Endothelial cell of umbilical vein (primary cell): Measurements from ENCODE around the gene SIGLEC9. TPM values are rescaled to one million over a fixed set of nuclear protein-coding genes. Genes with fewer than 3 reads are reported as not detected.

Source experiments
- BruUV-seq: library from RNA; stranded (reverse); fragments of 400-500 nt; replicated peaks from 2 replicates; lab custom pipeline; 2021; lab: Mats Ljungman, UMichigan
- CTCF ChIA-PET: fragments of 300-600, 350-600 bp; sonication (Branson Sonifier 250); formaldehyde crosslinking; loops from one replicate; lab custom pipeline; 2021; ENCODE audit warnings: antibody characterized with exemption, inconsistent platforms; lab: Charles Lee
- POLR2A ChIA-PET: fragments of 300-600, 350-600 bp; sonication (Branson Sonifier 250); formaldehyde crosslinking; loops from one replicate; lab custom pipeline; 2021; ENCODE audit warnings: antibody characterized with exemption, inconsistent platforms; lab: Charles Lee
- DNase-seq: peaks from one replicate; pipeline ENCODE4 v3.0.0-alpha.2; 2011; ENCODE audit warnings: low read depth, low spot score
- FAIRE-seq: peaks from 2 replicates; lab custom pipeline; 2011; peaks lifted over from hg19 to GRCh38; lab: Jason Lieb, UNC
- H2AFZ ChIP-seq: 2 replicates; pipeline ENCODE4 v1.6.0; 2012; ENCODE audit warnings: low read depth, low read length, control low read depth, inconsistent platforms
- H3K27ac ChIP-seq: 2 replicates; pipeline ENCODE4 v1.5.1; 2011; ENCODE audit warnings: low read depth, mild to moderate bottlenecking, control low read depth, low read length, moderate library complexity; ENCODE audit not compliant: insufficient read depth
- H3K27me3 ChIP-seq, 2 experiments: 2 replicates each; pipeline versions ENCODE4 v1.6.0 to v1.6.1; 2011; ENCODE audit warnings: low read length in 2 of 2, mixed read lengths in 1 of 2; ENCODE audit not compliant: control insufficient read depth in 2 of 2, insufficient read depth in 2 of 2
- H3K36me3 ChIP-seq, 2 experiments: 2 replicates in 1 of 2; 3 replicates in 1 of 2; pipeline ENCODE4 v1.5.1; 2011; ENCODE audit warnings: low read length in 2 of 2, mild to moderate bottlenecking in 1 of 2, moderate library complexity in 1 of 2; ENCODE audit not compliant: control insufficient read depth in 2 of 2, insufficient read depth in 2 of 2; ENCODE audit errors: extremely low read depth in 1 of 2
- H3K4me1 ChIP-seq: 3 replicates; pipeline ENCODE4 v1.5.1; 2011; ENCODE audit warnings: mild to moderate bottlenecking, low read length; ENCODE audit not compliant: control insufficient read depth, insufficient read depth; ENCODE audit errors: extremely low read depth
- H3K4me2 ChIP-seq: 2 replicates; pipeline ENCODE4 v1.6.1; 2011; ENCODE audit warnings: low read length, control low read depth, mixed read lengths; ENCODE audit not compliant: insufficient read depth
- H3K4me3 ChIP-seq, 3 experiments: fragments of 200-600 bp in 1 of 3; sonication (generic), shearing (Covaris generic) in 1 of 3; replicated peaks in 1 of 3; 2 replicates each; pipeline ENCODE4 v1.5.1; 2011 to 2016; ENCODE audit warnings: control low read depth in 3 of 3, low read length in 3 of 3, mild to moderate bottlenecking in 2 of 3, inconsistent platforms in 1 of 3, low read depth in 1 of 3, moderate library complexity in 1 of 3; ENCODE audit not compliant: insufficient read depth in 1 of 3
- H3K79me2 ChIP-seq: 2 replicates; pipeline ENCODE4 v1.6.0; 2012; ENCODE audit warnings: low read length, inconsistent platforms; ENCODE audit not compliant: control insufficient read depth, insufficient read depth
- H3K9ac ChIP-seq: replicated peaks from 2 replicates; pipeline ENCODE3; 2011; ENCODE audit warnings: low read length, control low read depth; ENCODE audit not compliant: insufficient read depth; ENCODE audit errors: extremely low read depth
- H3K9me1 ChIP-seq: replicated peaks from 3 replicates; pipeline ENCODE4 v1.6.0; 2011; ENCODE audit warnings: mild to moderate bottlenecking, low read length; ENCODE audit not compliant: control insufficient read depth, insufficient read depth; ENCODE audit errors: extremely low read depth
- H3K9me3 ChIP-seq: replicated peaks from 2 replicates; pipeline ENCODE4 v1.5.1; 2012; ENCODE audit warnings: low read length, inconsistent platforms; ENCODE audit not compliant: control insufficient read depth, insufficient read depth
- H4K20me1 ChIP-seq: replicated peaks from 2 replicates; pipeline ENCODE3; 2011; ENCODE audit warnings: mild to moderate bottlenecking, low read length; ENCODE audit not compliant: control insufficient read depth, insufficient read depth; ENCODE audit errors: extremely low read depth
- EZH2 ChIP-seq: IDR thresholded peaks from 2 replicates; pipeline ENCODE4 v1.6.1; 2012; ENCODE audit warnings: borderline replicate concordance, low read depth, mild to moderate bottlenecking, moderate library complexity, low read length, inconsistent platforms; ENCODE audit not compliant: severe bottlenecking
- FOS ChIP-seq: IDR thresholded peaks from 2 replicates; pipeline ENCODE4 v1.6.1; 2011; ENCODE audit warnings: mild to moderate bottlenecking, low read length, moderate library complexity, borderline replicate concordance; ENCODE audit not compliant: insufficient read depth
- GATA2 ChIP-seq: IDR thresholded peaks from 2 replicates; pipeline ENCODE4 v1.7.0; 2011; ENCODE audit warnings: low read depth, mild to moderate bottlenecking, moderate library complexity, mixed read lengths, low read length; ENCODE audit not compliant: insufficient read length, insufficient read depth
- JUN ChIP-seq: IDR thresholded peaks from 2 replicates; pipeline ENCODE4 v1.6.1; 2011; ENCODE audit warnings: borderline replicate concordance, low read depth; ENCODE audit not compliant: insufficient read length, insufficient read depth
- MYC ChIP-seq: IDR thresholded peaks from one replicate; pipeline ENCODE4 v1.6.1; 2011; ENCODE audit warnings: mild to moderate bottlenecking, low read depth, low read length
- POLR2A ChIP-seq: IDR thresholded peaks from 2 replicates; pipeline ENCODE4 v1.6.1; 2012; ENCODE audit warnings: low read depth, mild to moderate bottlenecking, control low read depth, low read length
- POLR2AphosphoS5 ChIP-seq: IDR thresholded peaks from 2 replicates; pipeline ENCODE4 v1.6.1; 2012; ENCODE audit warnings: low read depth, mild to moderate bottlenecking, control low read depth, low read length, moderate library complexity; ENCODE audit not compliant: insufficient read depth
- dilution Hi-C: fragments of 300-500 bp; cut with MboI; formaldehyde crosslinking; loops from one replicate; pipeline ENCODE4 v1.15.0; 2019; ENCODE audit warnings: low sequenced_read_pairs; ENCODE audit not compliant: extremely low pct_ligation_motif_present
- intact Hi-C: fragments of 100-400 bp; cut with micrococcal nuclease; formaldehyde crosslinking; loops from one replicate; pipeline ENCODE4 v1.10.0; 2022
- polyA plus RNA-seq, 4 experiments: library from polyadenylated mRNA; depleted of rRNA in 3 of 4; stranded (reverse) in 3 of 4; unstranded in 1 of 4; fragments of >200 nt; gene quantifications; 2 replicates each; pipeline versions ENCODE4 v1.2.1 to v1.2.3, GENCODE V29; 2011 to 2012; ENCODE audit warnings: missing spikeins in 1 of 4
- total RNA-seq: library from RNA; stranded (reverse); gene quantifications from 2 replicates; pipeline ENCODE4 v1.2.3, GENCODE V29; 2021
- TF ChIP-seq, protein P1 (sequence below), 2 donors: IDR thresholded peaks; 1 replicate in 1 of 2; 2 replicates in 1 of 2; pipeline ENCODE4 v1.5.1; 2011; ENCODE audit warnings: low read length in 2 of 2, mild to moderate bottlenecking in 2 of 2, moderate library complexity in 2 of 2, control low read depth in 1 of 2, inconsistent platforms in 1 of 2, low read depth in 1 of 2; ENCODE audit not compliant: insufficient read depth in 1 of 2; ENCODE audit errors: extremely low read depth in 1 of 2
- TF ChIP-seq, protein P2 (sequence below): IDR thresholded peaks from 2 replicates; pipeline ENCODE4 v1.6.1; 2011; ENCODE audit not compliant: insufficient read depth, insufficient read length

The SIGLEC9 gene
- total and polyA plus RNA-seq, 2 donors (not counting 3 experiments of a cell fraction or from before 2014, with no cell fraction given), result not detected

DNA sequence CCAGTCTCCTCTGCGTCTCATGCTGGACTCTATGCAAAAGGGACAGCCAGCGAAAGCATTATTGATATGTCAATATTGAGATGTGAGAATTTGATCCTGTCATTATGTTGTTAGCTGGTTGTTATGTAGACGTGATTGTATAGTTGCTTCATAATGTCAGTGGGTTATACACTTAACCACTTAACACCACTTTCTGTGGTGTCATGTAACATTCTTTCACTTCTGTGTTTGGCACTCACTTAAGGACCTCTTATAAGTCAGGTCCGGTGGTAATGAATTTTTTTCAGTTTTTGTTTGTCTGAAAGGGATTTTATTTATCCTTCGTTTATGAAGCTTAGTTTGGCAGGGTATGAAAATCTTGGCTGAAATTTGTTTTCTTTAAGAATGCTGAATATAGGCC, 10.3 kb downstream of the SIGLEC9 start:
- H3K4me3 ChIP-seq, result no peak overlapping the region
- peaks cover 0 to 5% of the 10 kb centered on the region in 2 experiments for H3K27me3 ChIP-seq
- no peaks in the 10 kb centered on the region for H3K36me3 ChIP-seq
- FAIRE-seq (no peak), DNase-seq (no peak)
- H3K4me1 ChIP-seq, result no peaks in the 10 kb centered on the region
- H2AFZ ChIP-seq, result no peak overlapping the region
- ChIA-PET CTCF (no interaction called here), POLR2A (no interaction called here)
- no peaks in the 10 kb centered on the region for H3K79me2 ChIP-seq
- no peak for TF ChIP-seq EZH2
- no peak for TF ChIP-seq FOS
- TF ChIP-seq POLR2AphosphoS5, result no peak
- no peak for TF ChIP-seq GATA2
- TF ChIP-seq POLR2A, result no peak
- no peak for TF ChIP-seq JUN
- TF ChIP-seq, protein P1, sequence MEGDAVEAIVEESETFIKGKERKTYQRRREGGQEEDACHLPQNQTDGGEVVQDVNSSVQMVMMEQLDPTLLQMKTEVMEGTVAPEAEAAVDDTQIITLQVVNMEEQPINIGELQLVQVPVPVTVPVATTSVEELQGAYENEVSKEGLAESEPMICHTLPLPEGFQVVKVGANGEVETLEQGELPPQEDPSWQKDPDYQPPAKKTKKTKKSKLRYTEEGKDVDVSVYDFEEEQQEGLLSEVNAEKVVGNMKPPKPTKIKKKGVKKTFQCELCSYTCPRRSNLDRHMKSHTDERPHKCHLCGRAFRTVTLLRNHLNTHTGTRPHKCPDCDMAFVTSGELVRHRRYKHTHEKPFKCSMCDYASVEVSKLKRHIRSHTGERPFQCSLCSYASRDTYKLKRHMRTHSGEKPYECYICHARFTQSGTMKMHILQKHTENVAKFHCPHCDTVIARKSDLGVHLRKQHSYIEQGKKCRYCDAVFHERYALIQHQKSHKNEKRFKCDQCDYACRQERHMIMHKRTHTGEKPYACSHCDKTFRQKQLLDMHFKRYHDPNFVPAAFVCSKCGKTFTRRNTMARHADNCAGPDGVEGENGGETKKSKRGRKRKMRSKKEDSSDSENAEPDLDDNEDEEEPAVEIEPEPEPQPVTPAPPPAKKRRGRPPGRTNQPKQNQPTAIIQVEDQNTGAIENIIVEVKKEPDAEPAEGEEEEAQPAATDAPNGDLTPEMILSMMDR (IDR thresholded peaks at IDR 0.05; ENCODE audit: extremely low read depth in 1 of 2, insufficient read depth in 1 of 2, low read depth in 1 of 2, low read length in 2 of 2), result no peak
- TF ChIP-seq, protein P2, sequence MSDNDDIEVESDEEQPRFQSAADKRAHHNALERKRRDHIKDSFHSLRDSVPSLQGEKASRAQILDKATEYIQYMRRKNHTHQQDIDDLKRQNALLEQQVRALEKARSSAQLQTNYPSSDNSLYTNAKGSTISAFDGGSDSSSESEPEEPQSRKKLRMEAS, result no peak
- TF ChIP-seq MYC, result no peak
- dilution Hi-C loops, result no loop called here
- H3K27ac ChIP-seq, result no peak overlapping the region
- H4K20me1 ChIP-seq, result no peaks in the 10 kb centered on the region
- no peaks in the 10 kb centered on the region for H3K9me3 ChIP-seq
- no TSS peak for BruUV-seq
- H3K9ac ChIP-seq, result no peak overlapping the region
- no peaks in the 10 kb centered on the region for H3K9me1 ChIP-seq
- intact Hi-C loops, result no loop called here
- no peak overlapping the region for H3K4me2 ChIP-seq
